GM21576 (cell line): ENCODE measurements around the gene FSTL4.

Source experiments
- ATAC-seq: cut with Tn5 transposase; IDR thresholded peaks from one replicate; pipeline ENCODE4 v1.9.1; 2021; ENCODE audit warnings: mild to moderate bottlenecking, moderate library complexity; ENCODE audit not compliant: unreplicated experiment

The FSTL4 gene

DNA sequence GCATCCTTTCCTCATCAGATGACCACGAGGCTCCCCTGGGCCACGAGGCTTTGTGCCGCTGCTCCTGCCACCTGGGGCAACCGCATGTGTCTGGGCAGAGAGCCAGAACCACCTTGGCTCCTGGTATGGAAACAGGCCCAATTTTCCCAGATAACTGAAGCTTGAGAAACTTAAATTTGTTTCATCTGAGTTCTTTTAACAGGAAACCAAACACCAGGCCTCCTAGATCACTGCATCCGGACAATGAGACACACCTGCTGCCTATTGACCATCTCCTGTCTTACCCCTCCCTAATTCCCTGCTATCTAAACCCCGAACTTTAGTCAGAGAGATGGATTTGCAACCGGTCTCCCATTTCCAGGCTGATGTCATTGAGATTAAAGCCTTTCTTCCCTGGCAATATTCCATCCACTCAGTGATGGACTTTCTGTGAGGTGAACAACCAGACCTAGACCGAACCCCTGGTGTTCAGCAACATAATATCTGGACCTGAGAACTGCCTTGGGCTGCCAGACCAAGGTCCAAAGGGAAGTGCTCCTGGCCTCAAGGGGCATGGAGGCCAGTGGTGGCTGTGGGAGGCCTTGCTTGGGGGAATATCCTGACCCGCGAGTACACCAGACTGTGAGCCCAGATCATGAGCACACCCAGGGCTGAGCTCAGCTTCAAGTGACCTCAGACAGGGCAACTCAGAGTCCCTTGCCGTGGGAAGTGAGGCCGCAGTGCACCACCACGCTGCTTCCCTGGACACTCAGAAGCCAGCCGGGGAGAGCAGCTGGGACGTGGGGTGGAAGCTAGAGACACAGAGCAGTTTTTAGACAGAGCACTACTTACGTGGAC lies 360.8 kb downstream of the FSTL4 start:
- no peak for ATAC-seq

DNA sequence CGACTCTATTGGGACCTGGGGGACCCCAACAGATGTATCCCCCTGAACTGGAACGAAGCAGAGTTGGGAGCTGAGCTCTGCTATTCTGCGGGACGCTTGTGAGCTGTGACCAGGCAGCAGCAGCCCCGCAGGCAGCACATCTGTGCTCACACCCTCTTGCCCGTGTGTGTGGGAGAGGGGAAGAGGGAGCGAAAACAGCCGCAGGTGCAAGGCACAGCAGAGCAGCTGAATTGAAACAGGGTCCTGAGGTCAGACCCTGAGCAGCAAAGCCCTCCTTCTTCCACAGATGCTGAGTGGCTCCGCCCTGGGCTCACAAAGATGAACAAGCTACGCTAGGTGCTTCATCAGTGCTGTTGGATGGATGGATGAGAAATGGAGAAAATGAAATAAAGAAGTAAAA lies 361.8 kb downstream of the FSTL4 start:
- no peak for ATAC-seq

DNA sequence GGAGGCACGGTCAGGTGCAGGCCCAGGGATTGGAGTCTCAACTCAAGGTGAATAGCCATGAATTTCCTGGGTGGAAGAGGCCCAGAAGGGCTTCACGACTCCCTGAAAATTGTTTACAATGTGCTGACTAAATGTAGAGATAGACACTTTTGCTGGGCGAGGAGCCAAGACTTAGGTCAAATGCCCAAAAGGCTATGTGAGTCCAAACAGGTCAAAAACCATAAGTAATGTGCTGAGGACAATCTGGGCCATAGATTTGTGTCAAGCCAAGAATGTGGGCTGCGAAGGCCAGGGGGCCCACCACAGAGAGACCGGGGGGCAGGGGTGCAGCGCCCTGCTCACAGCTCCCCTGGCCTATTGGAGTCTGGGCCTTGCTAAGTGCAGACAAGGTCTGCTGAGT lies 362.7 kb downstream of the FSTL4 start:
- ATAC-seq: no peak

DNA sequence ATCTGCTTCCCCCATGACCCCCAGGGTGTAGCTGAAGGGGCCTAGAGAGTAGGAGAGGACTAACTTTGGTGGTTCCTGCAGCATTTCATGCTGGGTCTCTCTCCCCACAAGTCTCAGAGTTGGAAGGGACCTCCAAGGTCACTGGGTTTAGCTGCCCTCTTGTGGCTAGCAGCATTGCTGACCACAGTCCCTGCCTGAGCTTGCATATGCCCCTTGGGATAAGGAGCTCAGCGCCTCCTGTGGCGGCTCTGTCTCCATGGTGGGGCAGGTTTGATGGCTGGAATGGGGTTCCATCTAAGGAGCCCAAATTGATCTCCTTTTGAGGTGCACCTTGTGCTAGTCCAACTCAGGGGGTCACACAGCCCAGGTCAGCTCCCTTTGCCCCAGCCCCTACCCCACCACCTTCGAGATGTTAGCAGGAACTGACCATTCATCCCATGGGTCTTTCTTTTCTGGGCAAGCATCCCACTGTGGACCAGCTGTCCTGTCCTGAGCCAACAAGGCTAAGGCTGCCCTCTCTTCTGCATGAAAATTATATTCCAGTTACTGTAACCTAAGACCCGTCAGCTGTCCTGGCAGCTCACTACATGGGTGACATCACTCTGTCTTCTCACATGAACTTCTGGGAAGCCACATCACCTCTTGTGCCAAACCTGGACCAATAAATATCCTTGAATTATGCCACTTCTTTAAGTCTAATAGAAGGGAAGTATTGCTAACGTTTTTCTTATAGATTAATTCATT lies 364.3 kb downstream of the FSTL4 start:
- no peak for ATAC-seq

DNA sequence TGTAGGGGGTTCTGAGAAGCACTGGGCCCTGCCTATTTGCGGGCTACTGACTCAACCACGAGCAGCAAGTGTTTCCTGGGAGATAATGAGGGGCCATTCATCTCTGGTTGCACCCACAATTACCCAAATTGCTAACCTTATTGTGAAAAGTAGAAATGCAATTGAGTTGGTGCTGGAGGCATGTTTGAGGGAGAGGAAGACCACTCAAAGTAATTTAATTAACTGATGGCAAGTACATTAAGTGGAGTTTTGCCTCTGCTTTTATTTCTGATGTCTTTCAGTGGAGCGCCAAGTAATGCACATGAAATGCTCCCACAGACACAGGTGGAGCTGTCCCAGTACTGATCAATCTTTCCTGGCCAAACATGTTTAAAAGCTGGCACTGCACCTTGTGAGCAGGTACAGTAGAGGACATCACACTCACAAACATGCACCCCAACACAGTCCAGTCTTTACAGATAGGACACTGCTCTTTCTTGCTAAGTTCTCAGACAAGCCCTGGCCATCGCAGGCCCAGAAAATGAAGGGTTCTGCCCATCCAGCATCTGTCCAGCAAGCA lies 365.1 kb downstream of the FSTL4 start:
- ATAC-seq: no peak

DNA sequence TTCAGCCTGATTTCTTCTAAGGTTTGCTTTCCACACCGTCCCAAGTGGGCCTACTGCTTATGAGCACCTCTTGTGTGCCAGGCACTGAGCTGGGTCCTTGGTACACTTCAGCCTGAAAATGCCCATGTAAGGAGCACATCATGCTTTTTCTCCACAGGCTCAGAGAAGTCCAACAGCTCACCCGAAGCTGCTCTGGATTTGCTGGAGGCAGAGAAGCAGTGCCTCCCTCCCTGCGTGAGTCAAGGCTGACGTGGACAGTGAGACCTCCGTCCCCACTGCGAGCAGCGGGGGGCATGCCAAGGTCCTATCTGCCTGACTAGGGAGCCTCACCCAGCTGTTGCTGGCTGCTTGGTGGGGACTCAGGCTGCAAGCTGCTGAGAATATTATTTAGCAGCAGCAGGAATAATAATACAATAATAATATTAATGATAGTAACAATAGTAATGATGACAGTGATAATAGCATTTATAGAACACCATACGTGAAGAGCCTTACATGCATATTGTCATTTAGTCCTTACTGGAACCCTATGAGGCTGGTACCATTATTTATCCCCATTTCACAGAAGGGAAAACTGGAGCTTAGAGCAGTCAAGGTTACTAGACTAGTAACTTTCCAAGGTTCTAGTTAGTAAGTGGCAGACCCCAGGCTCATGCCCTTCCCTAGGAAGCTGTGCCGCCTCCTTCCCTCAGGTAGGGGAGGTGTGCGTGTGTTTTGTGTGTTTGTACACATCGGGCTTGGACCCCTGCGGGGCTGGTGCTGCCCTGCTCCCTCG lies 365.8 kb downstream of the FSTL4 start:
- no peak for ATAC-seq

DNA sequence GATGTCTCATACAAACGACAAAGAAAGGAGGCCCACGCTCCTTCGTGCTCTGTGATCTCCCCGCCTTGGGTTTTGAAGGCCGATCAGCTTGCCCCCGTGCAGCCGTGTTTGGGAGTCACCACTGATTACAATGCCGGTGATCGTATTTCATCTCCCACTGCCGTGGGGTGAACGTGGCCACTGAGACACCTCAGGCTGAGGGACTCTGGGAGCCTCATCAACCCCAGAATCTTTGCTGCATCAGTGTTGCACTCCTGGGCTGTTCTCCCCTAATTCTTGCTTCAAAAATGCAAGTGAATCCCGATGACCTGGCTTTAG lies 366.3 kb downstream of the FSTL4 start:
- ATAC-seq: no peak

DNA sequence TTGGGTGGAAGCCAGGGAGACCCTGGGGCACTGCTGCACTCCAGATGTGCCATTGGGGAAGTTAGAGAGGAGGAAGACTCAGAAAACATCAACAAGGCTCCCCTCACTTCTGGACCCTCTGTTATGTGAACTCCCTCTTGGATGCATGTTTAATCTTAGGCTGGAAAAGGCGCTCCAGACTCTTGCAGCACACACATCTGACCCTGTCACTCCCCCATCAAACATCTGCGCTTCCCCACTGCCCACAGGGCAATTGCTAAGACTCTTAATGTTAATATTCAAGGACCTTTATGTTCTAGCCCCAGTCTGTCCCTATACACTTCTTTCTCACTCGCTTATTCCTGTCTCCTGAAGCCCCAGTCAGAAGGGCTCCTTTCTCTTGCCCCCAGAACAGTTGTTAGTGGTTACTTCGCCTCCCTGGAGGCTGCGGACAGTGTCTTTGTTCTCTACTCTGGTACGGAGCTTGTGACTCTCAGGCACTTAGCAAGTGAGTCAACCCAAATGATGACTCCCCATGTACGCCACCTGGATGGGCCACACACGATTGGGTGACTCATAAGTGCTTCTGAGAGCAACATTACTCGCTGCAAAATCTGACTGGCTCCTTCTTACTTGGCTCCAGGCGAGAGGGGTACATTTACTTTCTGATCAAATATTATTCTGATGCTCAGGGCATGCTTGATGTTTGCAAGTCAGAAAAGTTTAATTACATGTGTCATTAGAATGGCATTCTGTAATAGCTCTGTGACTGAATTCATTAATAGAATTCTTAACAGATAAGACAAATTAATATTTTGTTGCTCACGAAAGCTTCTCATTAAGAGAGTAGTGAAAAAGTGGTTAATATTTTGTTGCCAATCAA lies 366.9 kb downstream of the FSTL4 start:
- no peak for ATAC-seq

DNA sequence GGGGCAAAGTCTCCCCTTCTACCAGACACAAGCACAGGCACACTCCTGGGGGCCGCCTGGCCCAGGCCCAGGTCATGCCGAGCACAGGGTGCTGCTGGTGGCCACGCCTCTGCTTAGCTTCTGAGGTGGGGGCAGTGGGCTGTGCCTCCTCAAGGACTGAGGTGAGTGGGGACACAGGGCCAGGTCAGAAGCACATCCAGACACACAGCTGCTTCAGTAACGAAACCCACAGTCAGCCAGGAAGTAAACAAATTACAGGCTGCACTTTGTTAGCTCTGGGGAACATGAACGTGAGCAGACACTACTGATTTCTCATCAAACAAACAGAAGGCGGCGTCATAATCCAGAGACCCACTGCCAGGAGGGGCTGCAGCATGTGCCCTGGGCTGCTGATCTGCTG lies 368.1 kb downstream of the FSTL4 start:
- ATAC-seq: peak; percentile 61

DNA sequence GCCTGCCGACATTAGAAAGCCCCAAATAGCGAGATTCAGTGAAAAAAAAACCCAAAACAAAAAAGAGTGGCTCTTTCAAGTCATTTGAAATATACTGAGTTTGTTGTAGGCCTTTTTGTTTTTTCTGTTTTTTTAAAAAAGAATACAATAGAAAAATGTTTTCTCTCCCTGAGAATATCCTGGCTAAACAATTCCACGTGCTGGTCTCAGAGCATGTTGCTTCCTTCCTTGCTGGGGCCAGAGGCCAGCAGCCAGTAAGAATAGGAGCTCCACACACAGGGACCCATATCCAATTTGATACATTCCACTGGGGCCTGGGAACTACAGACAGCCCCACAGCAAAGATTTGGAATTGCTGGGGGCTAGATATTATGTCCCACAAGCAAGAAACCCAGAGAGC lies 369.1 kb downstream of the FSTL4 start:
- no peak for ATAC-seq

DNA sequence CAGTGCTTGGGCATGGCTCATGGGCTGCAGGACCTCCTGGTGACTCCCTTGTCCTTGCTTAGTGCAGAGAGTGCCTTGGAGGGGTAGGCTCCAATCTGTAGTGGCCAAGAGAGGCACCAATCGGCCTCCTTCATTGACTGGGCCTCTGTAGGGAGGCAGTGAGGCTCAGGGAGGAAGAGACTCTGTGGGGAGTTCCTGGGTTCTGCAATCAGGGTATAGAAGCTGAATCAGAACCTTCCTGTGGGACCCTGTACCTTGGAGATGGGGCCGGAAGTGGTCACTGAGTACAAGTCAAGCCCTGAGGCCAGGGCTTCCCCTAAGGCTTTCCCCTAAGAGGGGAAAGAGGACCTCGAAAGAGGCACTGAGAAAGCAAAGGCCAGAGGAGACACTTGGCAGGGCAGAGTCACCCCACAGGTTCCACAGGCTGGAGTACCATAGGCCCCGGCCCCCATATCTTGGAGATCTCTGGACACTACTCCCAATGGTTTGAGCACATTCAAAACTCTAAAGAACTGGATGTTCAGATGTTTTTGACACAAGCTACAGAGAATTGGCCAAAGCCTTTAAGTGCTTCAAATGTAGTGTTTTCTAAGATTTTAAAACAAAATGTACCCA lies 370.0 kb downstream of the FSTL4 start:
- ATAC-seq: no peak

DNA sequence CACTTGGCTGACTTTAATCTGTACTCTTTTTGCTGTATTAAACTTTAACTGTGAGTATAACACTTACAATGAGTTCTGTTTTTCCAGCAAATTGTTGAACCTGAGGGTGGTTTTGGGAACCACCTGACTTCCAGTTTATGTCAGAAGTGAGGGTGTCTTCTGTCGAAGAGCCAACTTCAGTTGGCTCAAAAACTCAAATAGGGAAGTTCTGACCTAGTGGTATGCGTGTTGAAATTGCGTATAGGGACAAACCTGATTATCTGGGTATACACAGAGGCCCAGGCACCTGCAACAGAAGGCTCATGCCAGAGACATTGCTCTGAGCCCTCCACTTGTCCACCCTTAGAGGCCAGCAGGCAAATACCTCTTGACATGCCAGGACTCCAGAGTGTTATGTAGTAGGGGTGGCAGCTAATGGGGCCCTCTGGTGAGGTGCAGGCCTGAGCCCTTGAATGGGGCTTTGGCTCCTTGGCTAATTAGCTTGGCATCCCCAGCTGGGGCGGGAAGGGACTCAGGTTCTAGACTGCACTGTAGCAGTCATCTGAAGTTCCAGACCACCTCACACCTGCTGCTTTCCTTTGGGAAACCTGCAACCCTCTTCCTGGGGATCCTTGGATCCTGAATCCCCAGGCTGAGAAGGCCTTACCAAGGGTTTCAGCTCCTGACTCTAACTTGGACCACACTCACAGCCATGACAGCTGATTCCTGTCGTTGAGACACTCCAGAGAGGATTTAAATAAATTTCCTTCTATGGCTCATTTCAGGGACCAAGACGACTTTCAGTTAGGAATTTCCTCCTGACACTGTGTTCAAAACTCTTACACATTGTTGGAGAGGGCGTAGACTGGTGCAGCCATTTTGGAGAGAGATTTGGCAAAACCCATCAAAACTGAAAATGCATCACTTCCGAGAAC lies 370.9 kb downstream of the FSTL4 start:
- no peak for ATAC-seq

DNA sequence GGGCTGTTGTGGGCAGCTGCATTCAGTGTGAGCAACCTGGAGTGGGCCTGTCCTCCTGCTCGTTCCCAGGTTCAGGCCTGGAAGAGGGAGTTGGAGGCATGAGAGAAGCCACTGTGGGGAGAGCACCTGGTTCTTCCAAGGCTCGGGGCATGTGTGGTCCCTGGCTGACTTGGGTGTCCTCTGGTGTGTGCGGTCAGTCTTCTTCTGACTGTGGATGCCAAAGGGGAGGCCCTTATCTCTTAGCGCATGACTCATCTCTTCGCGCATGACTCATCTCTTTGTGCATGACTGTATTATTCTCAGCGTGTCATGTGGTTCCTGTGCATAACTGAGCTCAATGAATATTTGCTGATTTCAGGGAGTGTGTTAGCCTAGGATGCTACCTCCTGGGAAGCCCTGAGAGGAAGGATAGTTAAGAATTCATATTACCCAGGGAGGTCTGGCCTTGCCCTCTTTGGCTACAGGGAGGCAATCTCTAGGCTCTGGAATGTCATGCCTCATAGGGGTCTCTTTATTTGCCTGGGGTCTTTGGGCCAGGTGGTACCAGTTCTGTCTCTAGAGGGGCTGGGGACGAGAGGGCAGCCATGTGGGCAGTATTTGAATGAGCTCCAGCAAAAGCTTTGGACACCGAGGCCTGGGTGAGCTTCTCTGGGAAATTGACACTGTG lies 371.8 kb downstream of the FSTL4 start:
- peak; percentile 52 for ATAC-seq

DNA sequence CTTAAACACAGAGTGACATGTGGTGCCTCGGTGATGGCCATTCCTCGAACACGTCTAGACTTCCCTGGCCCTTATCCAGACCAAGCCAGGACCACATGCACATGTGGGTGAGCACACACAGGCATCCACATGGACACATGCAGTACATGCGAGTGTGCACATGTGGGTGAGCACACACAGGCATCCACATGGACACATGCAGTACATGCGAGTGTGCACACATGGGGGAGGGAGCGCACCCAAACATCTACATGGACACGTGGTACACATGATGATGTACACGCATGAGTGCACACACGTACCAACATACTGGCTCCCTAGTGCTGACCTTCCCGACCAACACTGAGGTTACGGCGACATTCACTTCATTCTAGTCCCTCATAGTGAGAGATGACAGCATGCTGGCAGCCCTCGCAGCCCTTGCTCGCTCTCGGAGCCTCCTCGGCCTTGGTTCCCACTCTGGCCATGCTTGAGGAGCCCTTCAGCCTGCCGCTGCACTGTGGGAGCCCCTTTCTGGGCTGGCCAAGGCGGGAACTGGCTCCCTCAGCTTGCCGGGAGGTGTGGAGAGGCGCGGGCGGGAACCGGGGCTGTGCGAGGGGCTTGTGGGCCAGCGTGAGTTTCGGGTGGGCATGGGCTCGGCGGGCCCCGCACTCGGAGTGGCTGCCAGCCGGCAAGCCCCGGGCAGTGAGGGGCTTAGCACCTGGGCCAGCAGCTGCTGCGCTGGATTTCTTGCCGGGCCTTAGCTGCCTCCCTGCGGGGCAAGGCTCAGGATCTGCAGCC lies 373.7 kb downstream of the FSTL4 start:
- ATAC-seq: no peak

DNA sequence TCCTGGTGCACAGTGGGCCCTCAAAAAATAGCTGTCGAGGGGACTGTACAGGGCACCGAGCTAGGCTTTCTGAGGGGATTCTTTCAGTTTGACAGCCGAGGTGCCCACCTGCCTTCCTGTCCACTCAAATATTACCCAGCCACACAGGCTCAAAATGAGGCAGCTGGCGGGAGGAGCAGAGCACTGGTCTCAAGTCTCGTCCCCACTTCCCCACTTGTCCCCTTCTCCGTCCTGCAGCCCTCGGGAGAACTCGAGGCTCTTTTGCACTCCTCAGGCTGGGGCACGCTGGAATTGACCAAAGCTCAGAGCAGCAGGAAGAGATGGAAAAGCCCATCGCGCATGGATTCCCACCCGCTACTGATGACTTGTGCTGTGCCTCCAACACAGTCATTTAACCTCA lies 375.4 kb downstream of the FSTL4 start:
- no peak for ATAC-seq

DNA sequence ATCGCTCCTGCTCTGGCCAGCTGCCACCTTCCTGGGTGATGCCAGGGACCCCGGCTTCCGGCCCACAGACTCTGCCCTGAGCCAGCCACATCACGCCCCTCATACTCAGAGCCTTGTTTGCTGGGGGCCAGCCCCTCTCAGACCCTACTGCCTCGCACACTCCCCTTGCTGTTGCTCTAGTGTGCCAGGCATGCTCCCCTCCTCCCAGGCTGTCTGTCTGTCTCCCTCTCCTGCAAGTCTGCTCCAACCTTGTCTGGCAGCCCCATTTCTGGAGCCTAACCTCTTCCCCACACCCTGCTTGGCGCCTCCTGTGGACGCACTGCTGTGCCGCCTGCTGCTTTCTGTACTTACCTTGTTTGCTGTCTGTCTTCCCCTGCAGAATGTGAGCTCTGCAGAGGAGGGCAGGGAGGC lies 375.8 kb downstream of the FSTL4 start:
- no peak for ATAC-seq

DNA sequence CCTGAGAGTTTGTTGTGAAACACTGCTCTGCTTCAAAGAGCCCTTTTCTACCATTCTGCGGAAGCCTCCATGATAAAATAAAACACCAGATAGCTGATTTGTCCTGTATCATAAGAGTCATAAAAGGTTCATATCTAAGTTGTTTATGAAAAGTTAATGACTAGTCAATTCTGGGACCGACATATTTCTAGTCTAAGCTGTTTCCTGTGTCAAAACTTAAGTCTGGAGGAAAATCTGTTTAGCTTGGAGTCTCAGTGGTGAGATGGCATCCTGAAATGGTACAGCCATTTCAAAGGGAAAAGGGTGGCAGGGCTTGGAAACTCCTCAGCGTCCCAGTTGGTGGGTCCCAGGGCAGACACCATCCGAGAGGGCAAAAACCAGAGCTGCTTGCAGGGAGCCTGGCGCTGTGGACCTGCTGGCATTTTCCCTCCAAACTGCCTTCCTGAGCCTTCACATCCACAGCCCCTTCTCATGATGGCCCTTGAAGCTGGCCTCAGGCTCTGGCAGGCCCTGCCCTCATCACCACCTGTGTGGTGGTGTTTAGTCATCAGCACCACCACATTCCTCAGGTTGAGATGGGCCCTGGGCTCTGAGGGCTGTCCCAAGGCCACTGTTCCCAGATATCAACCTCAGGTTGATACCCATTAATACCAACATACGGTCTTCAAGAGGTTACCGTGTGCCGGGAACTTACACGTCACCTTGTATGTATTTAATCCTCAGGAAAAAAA lies 376.5 kb downstream of the FSTL4 start:
- no peak for ATAC-seq
